ENCODE data around the gene PDE6G. TPM values are rescaled to one million over a fixed set of nuclear protein-coding genes. Genes with fewer than 3 reads are reported as not detected.

PDE6G gene
- total and polyA plus RNA-seq, 2 experiments from 2014 or later: 5.5 to 9.0 TPM

- Mint-ChIP-seq H3K36me3 (ENCODE audit: low read depth) (peaks cover 55% of the 10 kb centered on the region), H3K27ac (no peak overlapping the region), H3K9me3 (no peaks in the 10 kb centered on the region), H3K4me1 (peaks cover 22% of the 10 kb centered on the region), H3K4me3 (peak overlapping the region; percentile 47; the same call in 2 of the 3 replicates), H3K27me3 (ENCODE audit: insufficient read depth, low read depth, poor library complexity) (peaks cover 21% of the 10 kb centered on the region)
- no peak overlapping the region for H3K4me2 ChIP-seq
- ATAC-seq: no peak
- H3F3A ChIP-seq (replicated peaks; ENCODE audit: low read depth): peaks cover 40% of the 10 kb centered on the region
- H3K36me3 ChIP-seq (ENCODE audit: insufficient read depth): peaks cover 7% of the 10 kb centered on the region
- DNase-seq (ENCODE audit: low spot score): no peak
- no peak overlapping the region for H3K4me3 ChIP-seq
- H3K4me1 ChIP-seq (ENCODE audit: insufficient read depth): peaks cover 16% of the 10 kb centered on the region
- no peaks in the 10 kb centered on the region for H3K9me2 ChIP-seq (ENCODE audit: insufficient read depth)
- no peak overlapping the region for H3K27ac ChIP-seq (ENCODE audit: low read depth)
- H3K79me2 ChIP-seq (replicated peaks; ENCODE audit: insufficient read depth): peaks cover 33% of the 10 kb centered on the region
- no peak overlapping the region for H2AFZ ChIP-seq
- peaks cover 8% of the 10 kb centered on the region for H4K20me1 ChIP-seq (replicated peaks; ENCODE audit: insufficient read depth)
- TF ChIP-seq STAT1 (IDR thresholded peaks at IDR 0.05; ENCODE audit: unreplicated experiment): no peak
- no peak for TF ChIP-seq NANOG (IDR thresholded peaks at IDR 0.05; ENCODE audit: borderline replicate concordance)
- TF ChIP-seq ZNF462 (CRISPR knock-in tag; IDR thresholded peaks at IDR 0.05): no peak
- TF ChIP-seq POLR2AphosphoS5 (IDR thresholded peaks at IDR 0.05; ENCODE audit: low read depth): no peak
- TF ChIP-seq JUNB (IDR thresholded peaks at IDR 0.05; ENCODE audit: unreplicated experiment): no peak
- no peak for TF ChIP-seq ZNF331 (CRISPR knock-in tag; IDR thresholded peaks at IDR 0.05; ENCODE audit: low read depth)
- no peak for TF ChIP-seq EZH2 (IDR thresholded peaks at IDR 0.05; ENCODE audit: low read depth, unreplicated experiment)
- H3K27me3 ChIP-seq (ENCODE audit: insufficient read depth): no peaks in the 10 kb centered on the region
Observed at GRCh38 chr17:81705518-81706231, 49.3 kb upstream of the PDE6G start.

Data from GM23338 (cell line).